Measurements from ENCODE around the gene B3GNT2. TPM values are rescaled to one million over a fixed set of nuclear protein-coding genes. Genes with fewer than 3 reads are reported as not detected.

Gene B3GNT2
- total and polyA plus RNA-seq, 2 of the 4 experiments (the other 2 are of a cell fraction): 5.0 to 11.1 TPM

- H4K5ac ChIP-seq (ENCODE audit: low read depth, low read length): no peak overlapping the region
- ChIA-PET CTCF (no interaction called here), POLR2A (ENCODE audit: unreplicated experiment) (no interaction called here)
- H3K27ac ChIP-seq (ENCODE audit: insufficient read depth, low read length): no peak overlapping the region
- no peaks in the 10 kb centered on the region for H3K9me1 ChIP-seq (ENCODE audit: insufficient read depth, low read length)
- 81% methylated on average over 2 of the region's 5 CpGs; no CpG with 5 or more reads in 1 of the 2 experiments for WGBS, 2 experiments (ENCODE audit: extremely low coverage in 2 of 2, insufficient read length in 1 of 2)
- no peaks in the 10 kb centered on the region for H4K20me1 ChIP-seq (ENCODE audit: insufficient read depth, low read length)
- no peak overlapping the region for H2AK5ac ChIP-seq (ENCODE audit: low read depth, low read length)
- H3K79me1 ChIP-seq (ENCODE audit: low read depth in 1 of 2, low read length in 2 of 2): no peaks in the 10 kb centered on the region
- H3K9me3 ChIP-seq (ENCODE audit: control insufficient read depth, insufficient read depth, low read length): no peaks in the 10 kb centered on the region
- no peak overlapping the region; the same call in 1 of the 2 replicates for H3K14ac ChIP-seq (replicated peaks; ENCODE audit: low read depth, low read length)
- no peak overlapping the region for H3K18ac ChIP-seq (ENCODE audit: low read depth, low read length)
- H3K4me2 ChIP-seq (ENCODE audit: low read depth, low read length): no peak overlapping the region
- H3K4me3 ChIP-seq (ENCODE audit: insufficient read depth, low read depth, low read length): no peak overlapping the region
- H3K9ac ChIP-seq (ENCODE audit: low read depth, low read length): no peak overlapping the region
- no TSS peak for BruUV-seq (replicated peaks)
- H3K4me1 ChIP-seq (ENCODE audit: control insufficient read depth, insufficient read depth, low read length): no peaks in the 10 kb centered on the region
- DNase-seq (peak; percentile 24), ATAC-seq (ENCODE audit: low read depth) (no peak)
- peaks cover 3% of the 10 kb centered on the region for H3K27me3 ChIP-seq (ENCODE audit: control insufficient read depth, insufficient read depth, low read length)
- no peaks in the 10 kb centered on the region for H3K36me3 ChIP-seq (ENCODE audit: control insufficient read depth, insufficient read depth, low read length)
- no peak overlapping the region for H2BK120ac ChIP-seq (ENCODE audit: low read depth, low read length)
- no peak overlapping the region for H2AK9ac ChIP-seq (replicated peaks; ENCODE audit: low read depth, low read length, poor library complexity)
- H3K4ac ChIP-seq (ENCODE audit: low read depth, low read length): no peak overlapping the region
- intact Hi-C loops (cut with micrococcal nuclease) (no loop called here), dilution Hi-C loops (cut with HindIII; ENCODE audit: low sequenced_read_pairs, unreplicated experiment) (no loop called here), in situ Hi-C loops (cut with MboI; ENCODE audit: low sequenced_read_pairs) (no loop called here)
- H4K8ac ChIP-seq (ENCODE audit: low read depth in 2 of 2, low read length in 2 of 2): no peak overlapping the region
- H3K23ac ChIP-seq (ENCODE audit: low read depth, low read length): no peak overlapping the region
- H3K56ac ChIP-seq (ENCODE audit: extremely low read depth, insufficient read depth, low read length): no peak overlapping the region
- no peak overlapping the region for H2BK15ac ChIP-seq (ENCODE audit: low read depth, low read length)
- no peak overlapping the region for H2AFZ ChIP-seq (replicated peaks; ENCODE audit: low read length, poor library complexity)
- H2BK5ac ChIP-seq (ENCODE audit: low read depth, low read length, poor library complexity, severe bottlenecking): no peak overlapping the region
- H2BK20ac ChIP-seq (ENCODE audit: low read depth, low read length): no peak overlapping the region
- H4K91ac ChIP-seq (ENCODE audit: insufficient read depth, low read depth, low read length): no peak overlapping the region
- no peak for TF ChIP-seq RCOR1 (IDR thresholded peaks at IDR 0.05; ENCODE audit: insufficient replicate concordance, low read length)
- TF ChIP-seq USF2 (IDR thresholded peaks at IDR 0.05; ENCODE audit: low read depth, low read length): no peak
- no peak for TF ChIP-seq ELK1 (IDR thresholded peaks at IDR 0.05; ENCODE audit: borderline replicate concordance, low read depth, low read length)
- no peak for TF ChIP-seq MAFK (IDR thresholded peaks at IDR 0.05; ENCODE audit: low read depth, low read length)
- TF ChIP-seq FOS (IDR thresholded peaks at IDR 0.05; ENCODE audit: low read depth, low read length): no peak
- no peak for TF ChIP-seq CTCF (conservative IDR thresholded peaks at IDR 0.05; ENCODE audit: low read depth, low read length)
- TF ChIP-seq POLR2A (IDR thresholded peaks at IDR 0.05; ENCODE audit: low read depth, low read length): no peak
- no peak for TF ChIP-seq MXI1 (IDR thresholded peaks at IDR 0.05; ENCODE audit: borderline replicate concordance, low read depth, low read length)
- TF ChIP-seq MAZ (IDR thresholded peaks at IDR 0.05; ENCODE audit: borderline replicate concordance, low read depth, low read length): no peak
- TF ChIP-seq RFX5 (IDR thresholded peaks at IDR 0.05; ENCODE audit: low read depth, low read length): no peak
- no peak for TF ChIP-seq RAD21 (IDR thresholded peaks at IDR 0.05; ENCODE audit: low read length)
- TF ChIP-seq CHD1 (IDR thresholded peaks at IDR 0.05; ENCODE audit: low read depth, low read length): no peak
- TF ChIP-seq NFE2L2 (IDR thresholded peaks at IDR 0.05; ENCODE audit: low read depth, low read length): no peak
- no peak for TF ChIP-seq SMC3 (IDR thresholded peaks at IDR 0.05; ENCODE audit: low read depth, low read length)
- TF ChIP-seq CEBPB (IDR thresholded peaks at IDR 0.05; ENCODE audit: low read depth, low read length): no peak
- TF ChIP-seq BHLHE40 (IDR thresholded peaks at IDR 0.05; ENCODE audit: low read depth, low read length): no peak
Observed at GRCh38 chr2:62178741-62179271, 17.1 kb upstream of the B3GNT2 start.
